Thyroid gland (tissue), 4 donors: ENCODE results near the gene ACOT13.

Source experiments
- POLR2A ChIP-seq, 2 donors: fragments of 450-650 bp; IDR thresholded peaks; one replicate each; pipeline ENCODE4 v1.6.1; 2017; ENCODE audit warnings: antibody characterized with exemption in 2 of 2, mild to moderate bottlenecking in 2 of 2, moderate library complexity in 1 of 2
- TF ChIP-seq, protein P1 (sequence below), 6 experiments: fragments of 200-600 bp in 3 of 6; fragments of 450-650 bp in 3 of 6; sonication (generic) in 3 of 6; IDR thresholded peaks; one replicate each; pipeline ENCODE4 v1.5.1; 2016 to 2019; ENCODE audit warnings: antibody characterized with exemption in 6 of 6, mild to moderate bottlenecking in 2 of 6, inconsistent platforms in 1 of 6, moderate library complexity in 1 of 6

DNA sequence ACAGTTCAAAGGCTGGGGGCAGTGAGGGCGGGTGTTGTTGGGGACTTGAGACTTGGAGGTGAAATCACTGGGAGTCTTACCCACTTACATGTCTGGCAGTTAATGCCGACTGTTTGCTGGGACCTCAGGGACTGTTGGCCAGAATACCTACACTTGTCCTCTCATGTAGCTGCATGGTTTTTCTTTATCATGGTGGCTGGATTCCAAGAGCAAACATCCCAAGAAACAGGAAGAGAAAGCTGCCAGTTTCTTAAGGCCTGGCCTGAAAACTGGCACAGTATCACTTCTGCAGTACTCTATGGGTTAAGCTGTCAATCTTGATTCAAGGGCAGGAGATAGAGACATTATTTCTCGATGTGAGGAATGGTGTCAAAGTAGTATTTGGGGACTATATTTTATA lies 71.9 kb downstream of the ACOT13 start:
- TF ChIP-seq, protein P1, sequence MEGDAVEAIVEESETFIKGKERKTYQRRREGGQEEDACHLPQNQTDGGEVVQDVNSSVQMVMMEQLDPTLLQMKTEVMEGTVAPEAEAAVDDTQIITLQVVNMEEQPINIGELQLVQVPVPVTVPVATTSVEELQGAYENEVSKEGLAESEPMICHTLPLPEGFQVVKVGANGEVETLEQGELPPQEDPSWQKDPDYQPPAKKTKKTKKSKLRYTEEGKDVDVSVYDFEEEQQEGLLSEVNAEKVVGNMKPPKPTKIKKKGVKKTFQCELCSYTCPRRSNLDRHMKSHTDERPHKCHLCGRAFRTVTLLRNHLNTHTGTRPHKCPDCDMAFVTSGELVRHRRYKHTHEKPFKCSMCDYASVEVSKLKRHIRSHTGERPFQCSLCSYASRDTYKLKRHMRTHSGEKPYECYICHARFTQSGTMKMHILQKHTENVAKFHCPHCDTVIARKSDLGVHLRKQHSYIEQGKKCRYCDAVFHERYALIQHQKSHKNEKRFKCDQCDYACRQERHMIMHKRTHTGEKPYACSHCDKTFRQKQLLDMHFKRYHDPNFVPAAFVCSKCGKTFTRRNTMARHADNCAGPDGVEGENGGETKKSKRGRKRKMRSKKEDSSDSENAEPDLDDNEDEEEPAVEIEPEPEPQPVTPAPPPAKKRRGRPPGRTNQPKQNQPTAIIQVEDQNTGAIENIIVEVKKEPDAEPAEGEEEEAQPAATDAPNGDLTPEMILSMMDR (IDR thresholded peaks at IDR 0.05), result no peak
- TF ChIP-seq POLR2A (IDR thresholded peaks at IDR 0.05), result no peak
